HepG2 (cell line): ENCODE data around the gene HMMR. TPM values are rescaled to one million over a fixed set of nuclear protein-coding genes. Genes with fewer than 3 reads are reported as not detected.

Source experiments
- BORCS8-MEF2B ChIP-seq: sonication (generic); formaldehyde crosslinking; IDR thresholded peaks from 2 replicates; pipeline ENCODE4 v1.8.0; 2022; ENCODE audit warnings: mild to moderate bottlenecking, missing genetic modification reagents
- CSRNP1 ChIP-seq: sonication (generic); formaldehyde crosslinking; IDR thresholded peaks from 2 replicates; pipeline ENCODE4 v1.8.1; 2023; ENCODE audit warnings: mild to moderate bottlenecking, missing genetic modification reagents
- KLF11 ChIP-seq: IDR thresholded peaks from 2 replicates; pipeline ENCODE4 v1.6.1; 2016; ENCODE audit warnings: missing compliant biosample characterization
- TP53 ChIP-seq: sonication (generic); formaldehyde crosslinking; conservative IDR thresholded peaks from 2 replicates; pipeline ENCODE4 v1.4.0; 2020; ENCODE audit warnings: missing genetic modification reagents
- ZBTB40 ChIP-seq, 2 experiments: fragments of 450-650 bp in 1 of 2; sonication (generic) in 1 of 2; formaldehyde crosslinking in 1 of 2; IDR thresholded peaks; 2 replicates each; pipeline versions ENCODE4 v1.6.1 to v1.8.0; 2016 to 2022; ENCODE audit warnings: antibody characterized with exemption in 1 of 2, mild to moderate bottlenecking in 1 of 2, missing genetic modification reagents in 1 of 2
- ZBTB8A ChIP-seq: sonication (generic); formaldehyde crosslinking; IDR thresholded peaks from 2 replicates; pipeline ENCODE4 v1.4.0; 2020; ENCODE audit warnings: mild to moderate bottlenecking, low read depth, missing genetic modification reagents, borderline replicate concordance
- ZHX1 ChIP-seq: sonication (generic); formaldehyde crosslinking; IDR thresholded peaks from 2 replicates; pipeline ENCODE4 v1.8.1; 2022; ENCODE audit warnings: low read depth, mild to moderate bottlenecking, missing genetic modification reagents
- ZNF367 ChIP-seq: sonication (generic); formaldehyde crosslinking; IDR thresholded peaks from 2 replicates; pipeline ENCODE4 v1.4.0; 2020; ENCODE audit warnings: missing genetic modification reagents, borderline replicate concordance
- ZNF451 ChIP-seq: sonication (generic); formaldehyde crosslinking; IDR thresholded peaks from 2 replicates; pipeline ENCODE4 v1.5.0; 2020; ENCODE audit warnings: mild to moderate bottlenecking, missing genetic modification reagents
- ZNF564 ChIP-seq: sonication (generic); formaldehyde crosslinking; IDR thresholded peaks from 2 replicates; pipeline ENCODE4 v1.8.1; 2023; ENCODE audit warnings: mild to moderate bottlenecking, missing genetic modification reagents
- ZNF574 ChIP-seq: sonication (generic); formaldehyde crosslinking; IDR thresholded peaks from 2 replicates; pipeline ENCODE4 v1.4.0; 2020; ENCODE audit warnings: missing genetic modification reagents
- polyA plus RNA-seq, 8 experiments: library from polyadenylated mRNA; depleted of rRNA in 3 of 8; stranded (reverse) in 7 of 8; unstranded in 1 of 8; fragments of >200 nt; fragmentation: Illumina TruSeq in 4 of 8; extraction: Trizol in 4 of 8; gene quantifications; 2 replicates each; pipeline versions ENCODE4 v1.2.1 to v1.2.3, GENCODE V29; 2011 to 2016; ENCODE audit warnings: low read depth in 4 of 8, missing spikeins in 1 of 8, mixed read lengths in 1 of 8; ENCODE audit not compliant: insufficient read depth in 1 of 8
- total RNA-seq, 5 experiments: library from RNA; depleted of rRNA; stranded (reverse); fragments of >200 nt; fragmentation: Illumina TruSeq; extraction: Trizol; gene quantifications; 2 replicates each; pipeline ENCODE4 v1.2.3, GENCODE V29; 2016; ENCODE audit warnings: low read depth in 1 of 5

Gene HMMR
- total and polyA plus RNA-seq, 2 of the 13 experiments (the other 11 are each of a cell fraction or from before 2014, with no cell fraction given): 8.5 to 48.3 TPM

GRCh38 chr5:163459819-163460561, 442 bp upstream of the HMMR start, which contains the start of gene NUDCD2 (continued):
- peak; percentile 59 for TF ChIP-seq ZHX1 (CRISPR knock-in tag)
- peak; percentile 91; the same call in 1 of the 2 replicates for TF ChIP-seq KLF11 (CRISPR knock-in tag)
- peak; percentile 93 for TF ChIP-seq ZNF574 (CRISPR knock-in tag)
- no peak for TF ChIP-seq ZBTB8A (CRISPR knock-in tag)
- no peak for TF ChIP-seq ZBTB40 (IDR thresholded peaks at IDR 0.05)
- TF ChIP-seq ZBTB40 (CRISPR knock-in tag; IDR thresholded peaks at IDR 0.05): peak; percentile 81
- no peak; the same call in 1 of the 2 replicates for TF ChIP-seq ZNF451 (CRISPR knock-in tag)
- no peak for TF ChIP-seq ZNF367
- TF ChIP-seq CSRNP1 (CRISPR knock-in tag): peak; percentile 95
- peak; percentile 86; the same call in 1 of the 2 replicates for TF ChIP-seq BORCS8-MEF2B
- 0 out of 2 replicates have a peak, but pooled peaks have one; percentile 33 for TF ChIP-seq TP53
- TF ChIP-seq ZNF564 (CRISPR knock-in tag): no peak
